Measurements from ENCODE around the gene MARCHF4.

DNA sequence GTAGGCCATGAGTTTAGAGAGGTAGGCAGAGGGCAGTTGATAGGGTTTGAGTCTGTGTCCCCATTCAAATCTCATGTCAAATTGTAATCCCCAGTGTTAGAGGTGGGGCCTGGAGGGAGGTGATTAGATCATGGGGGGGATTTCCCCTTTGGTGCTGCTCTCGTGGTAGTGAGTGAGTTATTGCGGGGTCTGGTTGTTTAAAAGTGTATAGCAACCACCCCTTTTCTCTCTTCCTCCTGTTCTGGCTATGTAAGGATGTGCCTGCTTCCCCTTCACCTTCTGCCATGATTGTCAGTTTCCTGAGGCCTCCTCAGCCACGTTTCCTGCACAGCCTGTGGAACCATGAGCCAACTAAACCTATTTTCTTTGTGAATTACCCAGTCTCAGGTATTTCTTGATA, 25.5 kb downstream of the MARCHF4 start:
- TF ChIP-seq, protein P1, sequence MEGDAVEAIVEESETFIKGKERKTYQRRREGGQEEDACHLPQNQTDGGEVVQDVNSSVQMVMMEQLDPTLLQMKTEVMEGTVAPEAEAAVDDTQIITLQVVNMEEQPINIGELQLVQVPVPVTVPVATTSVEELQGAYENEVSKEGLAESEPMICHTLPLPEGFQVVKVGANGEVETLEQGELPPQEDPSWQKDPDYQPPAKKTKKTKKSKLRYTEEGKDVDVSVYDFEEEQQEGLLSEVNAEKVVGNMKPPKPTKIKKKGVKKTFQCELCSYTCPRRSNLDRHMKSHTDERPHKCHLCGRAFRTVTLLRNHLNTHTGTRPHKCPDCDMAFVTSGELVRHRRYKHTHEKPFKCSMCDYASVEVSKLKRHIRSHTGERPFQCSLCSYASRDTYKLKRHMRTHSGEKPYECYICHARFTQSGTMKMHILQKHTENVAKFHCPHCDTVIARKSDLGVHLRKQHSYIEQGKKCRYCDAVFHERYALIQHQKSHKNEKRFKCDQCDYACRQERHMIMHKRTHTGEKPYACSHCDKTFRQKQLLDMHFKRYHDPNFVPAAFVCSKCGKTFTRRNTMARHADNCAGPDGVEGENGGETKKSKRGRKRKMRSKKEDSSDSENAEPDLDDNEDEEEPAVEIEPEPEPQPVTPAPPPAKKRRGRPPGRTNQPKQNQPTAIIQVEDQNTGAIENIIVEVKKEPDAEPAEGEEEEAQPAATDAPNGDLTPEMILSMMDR (IDR thresholded peaks at IDR 0.05), result no peak
- no peak for TF ChIP-seq POLR2A (IDR thresholded peaks at IDR 0.05)

Measured in uterus (tissue), 2 donors.